ENCODE data around the gene ACHE.

The ACHE gene

DNA sequence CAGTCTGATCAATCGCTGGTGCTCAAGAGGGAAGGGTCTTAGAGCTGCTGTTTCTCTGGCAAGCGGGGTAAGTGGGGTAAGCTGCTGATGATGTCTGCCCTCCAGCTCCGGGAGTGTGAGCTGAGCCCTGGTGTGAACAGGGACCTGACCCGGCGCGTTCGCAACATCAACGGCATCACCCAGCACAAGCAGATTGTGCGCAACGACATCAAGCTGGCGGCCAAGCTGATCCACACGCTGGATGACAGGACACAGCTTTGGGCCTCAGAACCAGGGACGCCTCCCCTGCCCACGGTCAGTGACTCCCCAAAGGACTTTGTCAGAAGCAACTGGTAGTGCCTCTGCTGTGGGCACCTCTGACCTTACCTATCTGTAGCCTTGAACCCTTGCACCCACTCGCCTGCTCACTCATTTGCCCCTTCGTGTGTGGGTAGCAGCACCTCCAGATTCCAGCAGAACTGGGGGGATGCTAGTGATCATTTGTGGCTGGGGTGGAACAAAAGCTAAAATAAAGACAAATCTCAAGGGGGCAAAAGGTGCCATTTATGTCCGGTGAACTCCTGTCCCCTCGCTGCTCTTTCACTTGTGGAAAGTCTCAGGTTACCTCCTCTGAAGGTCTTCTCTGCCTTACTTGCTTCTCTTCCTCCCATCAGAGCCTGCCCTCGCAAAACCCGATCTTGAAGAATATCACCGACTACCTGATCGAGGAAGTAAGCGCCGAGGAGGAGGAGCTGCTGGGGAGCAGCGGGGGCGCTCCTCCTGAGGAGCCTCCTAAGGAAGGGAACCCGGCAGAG lies 9.3 kb downstream of the ACHE start:
- in situ Hi-C loops (cut with HindIII; ENCODE audit: low sequenced_read_pairs), result loop anchor here (5.0 to 10.0 kb wide), 3 partner anchors 58 to 208 kb away; partner anchors contain the start of genes EPHB4 and MUC3A

DNA sequence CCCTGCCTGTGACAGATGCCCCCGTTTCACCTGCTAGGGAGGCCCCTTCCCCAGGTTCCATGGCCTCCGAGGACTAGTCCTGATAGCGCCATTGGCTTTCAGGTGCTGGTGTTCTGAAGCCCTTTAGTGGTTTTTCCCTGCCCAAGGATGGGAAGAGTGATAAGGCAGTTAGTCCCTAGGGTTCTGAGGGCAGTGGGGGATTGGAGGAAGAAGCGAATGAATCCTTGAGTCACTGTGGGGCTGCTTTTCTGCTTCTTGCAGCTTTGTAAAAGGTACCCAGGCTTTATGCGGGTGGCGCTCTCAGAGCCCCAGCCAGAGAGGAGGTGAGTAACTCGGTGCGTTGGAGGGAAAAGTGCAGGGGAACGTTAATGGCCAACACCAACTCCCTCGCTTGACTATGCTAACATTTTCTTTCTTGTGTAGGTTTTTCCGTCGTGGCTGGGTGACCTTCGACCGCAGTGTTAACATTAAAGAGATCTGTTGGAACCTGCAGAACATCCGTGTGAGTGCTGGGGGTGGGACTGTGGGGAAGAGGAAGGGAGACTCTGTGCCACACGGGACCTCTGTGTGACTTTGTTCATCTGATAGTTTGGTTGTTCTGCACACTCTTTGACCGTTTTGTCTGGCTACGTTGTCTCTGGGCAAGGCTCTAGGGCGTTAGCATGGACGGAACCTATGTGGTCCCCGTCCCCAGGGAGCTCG lies 10.1 kb downstream of the ACHE start:
- in situ Hi-C loops (cut with HindIII; ENCODE audit: low sequenced_read_pairs), result loop anchor here (5.0 to 10.0 kb wide), 3 partner anchors 58 to 209 kb away; partner anchors contain the start of genes EPHB4 and MUC3A

DNA sequence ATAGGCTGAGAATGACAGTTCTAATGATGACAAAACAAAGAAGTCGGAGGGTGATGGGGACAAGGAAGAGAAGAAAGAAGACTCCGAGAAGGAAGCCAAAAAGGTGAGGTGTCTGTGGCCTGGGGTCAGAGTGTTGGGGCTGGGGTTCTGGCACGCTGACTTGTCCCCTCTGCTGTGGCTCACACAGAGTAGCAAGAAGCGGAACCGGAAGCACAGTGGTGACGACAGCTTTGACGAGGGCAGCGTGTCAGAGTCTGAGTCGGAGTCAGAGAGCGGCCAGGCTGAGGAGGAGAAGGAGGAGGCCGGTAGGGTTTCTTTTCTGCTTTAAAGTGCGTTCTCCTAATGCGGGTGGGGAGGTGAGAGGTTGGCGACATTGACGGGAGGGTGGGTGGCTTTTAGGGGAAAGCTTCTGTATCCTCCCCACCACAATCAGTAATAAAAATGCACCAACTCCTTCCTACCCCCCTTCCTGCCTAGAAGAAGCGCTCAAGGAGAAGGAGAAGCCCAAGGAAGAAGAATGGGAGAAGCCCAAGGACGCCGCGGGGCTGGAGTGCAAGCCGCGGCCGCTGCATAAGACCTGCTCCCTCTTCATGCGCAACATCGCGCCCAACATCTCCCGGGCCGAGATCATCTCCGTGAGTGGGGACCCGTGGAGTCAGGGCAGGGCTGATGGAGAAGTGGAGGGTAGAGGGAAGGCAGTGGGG lies 10.8 kb downstream of the ACHE start:
- in situ Hi-C loops (cut with HindIII; ENCODE audit: low sequenced_read_pairs), result loop anchor here (5.0 to 10.0 kb wide), 4 partner anchors 58 to 210 kb away; partner anchors contain the start of genes EPHB4 and MUC3A

DNA sequence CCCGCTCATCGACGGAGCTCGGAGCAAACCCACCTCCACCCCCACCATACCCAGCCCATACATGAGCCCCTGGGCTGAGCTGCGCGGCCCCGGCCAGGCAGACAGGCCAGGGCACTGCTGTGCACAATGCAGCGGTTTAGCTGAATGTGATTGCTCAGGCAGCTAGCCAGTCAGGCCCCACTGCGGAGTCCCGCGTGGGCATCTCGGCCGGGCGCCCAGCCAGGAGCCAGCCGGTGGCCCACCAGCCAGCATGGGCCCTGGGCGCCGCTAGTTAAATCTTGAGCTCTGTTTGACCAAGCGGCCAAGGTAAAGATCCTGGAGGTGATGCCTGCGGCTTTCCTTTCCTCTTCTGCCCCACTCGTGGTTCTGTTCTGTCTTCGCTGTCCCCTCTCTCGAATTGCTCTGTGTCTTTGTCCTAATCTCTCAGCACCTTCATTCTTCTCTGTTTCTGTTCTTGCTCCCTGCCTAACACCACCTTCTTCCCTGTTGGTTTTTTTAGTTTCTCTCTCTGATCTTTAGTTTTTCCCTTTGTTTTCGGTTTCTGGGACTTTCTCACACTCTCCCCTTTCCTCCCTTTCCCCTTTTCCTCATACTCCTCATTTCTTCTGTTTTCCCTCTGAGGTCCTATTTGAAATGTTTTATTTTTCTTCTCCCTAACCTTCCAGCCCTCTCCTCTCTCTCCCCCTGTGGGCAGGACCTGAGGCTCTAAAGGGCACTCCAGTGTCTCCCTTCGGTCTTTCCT lies 12.7 kb downstream of the ACHE start:
- in situ Hi-C loops (cut with HindIII; ENCODE audit: low sequenced_read_pairs), result loop anchor here (5.0 to 10.0 kb wide), 3 partner anchors 62 to 212 kb away; partner anchors contain the start of gene MUC3A

DNA sequence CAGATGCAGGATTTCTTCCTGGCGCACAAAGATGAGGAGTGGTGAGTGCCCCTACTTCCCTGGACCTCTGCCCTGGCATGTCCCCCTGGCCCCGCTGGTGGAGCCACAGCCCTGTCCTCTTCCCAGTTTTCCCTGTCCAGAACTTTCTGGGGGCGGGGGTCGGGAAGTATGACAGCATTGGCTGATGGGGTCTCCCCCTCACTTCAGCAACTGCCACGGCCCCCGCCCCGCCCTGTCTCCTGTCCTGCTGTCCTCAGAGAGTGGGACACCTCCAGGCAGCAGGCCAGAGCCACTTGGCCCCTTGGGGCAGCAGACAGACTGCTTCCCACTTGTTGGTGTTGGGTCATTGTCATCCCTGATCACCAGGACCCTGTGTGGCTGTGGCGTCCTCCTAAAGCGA lies 13.5 kb downstream of the ACHE start:
- in situ Hi-C loops (cut with HindIII; ENCODE audit: low sequenced_read_pairs), result loop anchor here (5.0 to 10.0 kb wide), 3 partner anchors 63 to 213 kb away; partner anchors contain the start of gene MUC3A

DNA sequence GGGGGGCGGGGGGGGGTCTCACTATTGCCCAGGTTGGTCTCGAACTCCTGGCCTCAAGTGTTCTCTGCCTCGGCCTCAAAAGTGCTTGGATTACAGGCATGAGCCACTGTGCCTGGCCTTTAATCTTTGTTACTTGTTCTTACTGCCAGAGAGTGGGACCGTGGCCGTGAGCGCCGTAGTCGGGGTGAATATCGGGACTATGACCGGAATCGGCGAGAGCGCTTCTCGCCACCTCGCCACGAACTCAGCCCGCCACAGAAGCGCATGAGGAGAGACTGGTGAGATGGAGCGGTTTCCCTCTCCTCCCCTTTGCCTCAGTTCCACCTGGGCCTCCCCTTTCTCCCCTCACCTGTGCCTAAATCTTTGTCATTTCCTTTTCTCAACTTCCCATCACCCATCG lies 14.6 kb downstream of the ACHE start:
- in situ Hi-C loops (cut with HindIII; ENCODE audit: low sequenced_read_pairs), result loop anchor here (5.0 to 10.0 kb wide), 3 partner anchors 64 to 214 kb away; partner anchors contain the start of gene MUC3A

DNA sequence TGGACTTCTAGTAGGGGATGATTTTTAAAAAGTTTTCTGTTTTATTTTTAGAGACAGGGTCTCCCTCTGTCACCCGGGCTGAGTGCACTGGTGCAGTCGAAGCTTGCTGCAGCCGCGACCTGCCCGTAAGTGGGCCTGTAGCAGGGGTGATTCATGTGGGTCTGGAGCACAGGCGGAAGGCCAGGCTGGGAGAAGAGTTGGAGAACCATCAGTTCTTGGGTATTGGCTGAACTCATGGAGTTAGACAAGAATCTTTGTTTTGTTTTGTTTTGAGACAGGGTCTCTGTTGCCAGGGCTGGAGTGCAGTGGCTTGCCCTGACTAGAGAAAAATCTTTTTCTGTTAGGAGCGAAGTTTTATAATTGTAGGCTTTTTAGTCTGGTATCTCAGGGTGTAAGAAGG lies 15.0 kb downstream of the ACHE start:
- in situ Hi-C loops (cut with HindIII; ENCODE audit: low sequenced_read_pairs), result loop anchor here (5.0 to 10.0 kb wide), 3 partner anchors 64 to 214 kb away; partner anchors contain the start of gene MUC3A

DNA sequence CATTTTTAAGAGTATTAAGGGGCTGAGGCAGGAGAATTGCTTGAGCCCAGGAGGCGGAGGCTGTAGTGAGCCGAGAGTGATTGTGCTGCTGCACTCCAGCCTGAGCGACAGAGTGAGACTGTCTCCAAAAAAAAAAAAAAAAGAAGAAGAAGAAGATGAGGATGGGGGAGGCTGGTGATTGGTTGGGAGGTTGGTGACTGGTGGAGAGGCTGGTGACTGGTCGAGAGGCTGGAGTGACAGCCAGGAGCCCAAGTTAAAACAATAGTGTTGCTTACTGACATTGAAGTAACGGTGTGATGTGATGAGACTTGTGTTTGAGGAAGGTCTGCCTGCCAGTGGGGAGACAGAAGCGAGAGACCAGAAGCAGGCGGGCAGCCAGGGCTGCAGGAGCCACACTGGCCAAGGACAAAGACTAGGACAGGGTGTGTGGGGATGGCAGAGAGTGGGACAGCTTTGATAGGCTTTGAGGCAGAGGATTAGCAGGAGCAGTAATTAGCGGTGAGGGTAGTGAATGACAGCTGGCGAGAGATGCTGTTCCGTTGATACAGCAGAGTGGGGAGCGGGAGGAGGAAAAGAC lies 15.9 kb downstream of the ACHE start:
- in situ Hi-C loops (cut with HindIII; ENCODE audit: low sequenced_read_pairs), result loop anchor here (5.0 to 10.0 kb wide), 3 partner anchors 65 to 215 kb away; partner anchors contain the start of gene MUC3A

DNA sequence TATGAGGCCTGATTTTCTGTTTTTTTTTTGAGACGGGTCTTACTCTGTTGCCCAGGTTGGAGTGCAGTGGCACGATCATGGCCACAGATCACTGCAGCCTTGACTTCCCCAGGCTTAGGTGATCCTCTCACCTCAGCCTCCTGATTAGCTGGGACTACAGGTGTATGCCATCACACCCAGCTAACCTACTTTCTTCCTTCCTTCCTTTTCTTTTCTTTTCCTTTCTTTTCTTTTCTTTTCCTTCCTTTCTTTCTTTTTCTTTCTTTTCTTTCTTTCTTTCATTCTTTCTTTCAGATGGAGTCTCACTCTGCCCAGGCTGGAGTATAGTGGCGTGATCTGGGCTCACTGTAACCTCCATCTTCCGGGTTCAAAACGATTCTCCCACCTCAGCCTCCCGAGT lies 17.0 kb downstream of the ACHE start:
- in situ Hi-C loops (cut with HindIII; ENCODE audit: low sequenced_read_pairs), result no loop called here

DNA sequence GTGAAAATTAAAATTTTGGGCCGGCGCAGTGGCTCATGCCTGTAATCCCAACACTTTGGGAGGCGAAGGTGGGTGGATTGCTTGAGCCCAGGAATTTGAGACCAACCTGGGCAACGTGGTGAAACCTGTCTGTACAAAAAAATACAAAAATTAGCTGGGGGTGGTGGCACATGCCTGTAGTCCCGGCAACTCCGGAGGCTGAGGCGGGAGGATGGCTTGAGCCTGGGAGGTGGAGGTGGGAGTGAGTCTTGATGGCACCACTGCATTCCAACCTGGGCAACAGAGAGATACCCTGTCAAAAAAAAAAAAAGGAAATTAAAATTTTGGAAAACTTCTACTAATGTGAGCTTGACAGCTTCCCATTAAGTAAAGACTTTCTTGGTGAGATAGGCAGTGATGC lies 17.7 kb downstream of the ACHE start:
- in situ Hi-C loops (cut with HindIII; ENCODE audit: low sequenced_read_pairs), result no loop called here

DNA sequence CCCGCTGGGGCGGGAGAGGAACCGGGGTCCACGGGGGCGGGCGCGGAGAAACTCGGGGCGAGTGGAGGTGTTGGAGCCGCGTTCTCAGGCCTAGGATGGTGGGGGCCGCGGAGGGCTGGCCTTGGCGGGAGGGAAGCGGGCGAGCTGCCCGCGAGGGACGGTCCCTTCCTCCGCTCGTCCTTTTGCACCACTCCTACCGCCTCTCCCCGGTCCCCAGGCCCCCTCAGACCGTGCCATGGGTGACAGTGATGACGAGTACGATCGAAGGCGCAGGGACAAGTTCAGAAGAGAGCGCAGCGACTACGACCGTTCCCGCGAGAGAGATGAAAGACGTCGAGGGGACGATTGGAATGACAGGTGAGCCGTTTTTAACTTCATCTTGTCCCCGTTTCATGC lies 20.3 kb downstream of the ACHE start:
- in situ Hi-C loops (cut with HindIII; ENCODE audit: low sequenced_read_pairs), result no loop called here

DNA sequence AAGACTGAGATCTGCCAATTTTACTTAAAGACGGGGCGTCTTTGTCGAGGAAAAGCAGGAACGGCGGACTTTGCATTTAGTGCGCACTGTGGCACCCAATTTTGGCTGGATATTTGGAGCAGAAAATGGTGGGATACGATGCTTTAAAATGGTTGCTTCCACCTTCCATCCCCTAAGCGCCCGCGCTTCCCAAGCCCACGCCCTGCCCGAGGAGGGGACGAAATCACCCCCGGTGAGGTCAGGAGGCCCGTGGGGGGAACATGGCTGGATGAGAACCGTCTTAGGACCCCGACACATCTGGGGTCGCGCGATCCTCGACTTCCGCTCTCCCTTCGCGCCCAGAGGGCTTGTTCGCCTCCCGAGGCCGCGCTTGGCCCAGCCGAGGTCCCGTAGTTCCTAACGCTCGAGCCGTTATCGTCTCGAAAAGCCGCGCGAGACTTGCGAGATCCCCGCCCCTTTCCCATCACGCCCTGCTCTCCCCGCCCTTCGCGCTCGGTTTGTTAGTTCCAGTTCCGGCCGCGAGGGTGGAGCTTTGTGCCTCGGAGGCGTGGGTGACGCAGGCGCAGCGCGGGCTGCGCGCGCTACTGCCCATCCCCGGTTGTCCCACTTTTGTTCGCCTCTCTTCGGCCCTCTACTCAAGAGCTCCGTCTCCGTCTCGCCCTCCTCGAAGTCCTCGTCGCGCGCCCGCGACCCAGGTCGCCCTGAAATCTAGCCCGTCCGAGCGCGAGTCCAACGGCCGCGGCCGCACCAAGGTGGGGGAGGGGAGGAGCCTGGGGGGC lies 20.9 kb downstream of the ACHE start, which contains the start of gene SRRT:
SRRT (plus strand) TSS at position 527 of the 779 bp plus-strand sequence. CDS start 488 bp downstream, outside the sequence.
- in situ Hi-C loops (cut with HindIII; ENCODE audit: low sequenced_read_pairs), result no loop called here

DNA sequence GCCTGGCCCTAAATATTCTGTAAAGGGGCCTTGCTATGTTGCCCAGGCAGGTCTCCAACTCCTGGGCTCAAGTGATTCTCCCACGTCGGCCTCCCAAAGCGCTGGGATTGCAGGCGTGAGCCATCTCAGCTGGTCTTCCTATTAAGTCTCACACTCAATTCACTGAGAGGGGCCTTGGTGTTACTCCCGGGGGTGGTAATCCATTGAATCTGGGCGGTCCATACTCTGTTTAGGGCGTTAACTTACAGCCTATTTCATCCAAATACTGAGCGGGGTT lies 21.4 kb downstream of the ACHE start:
- in situ Hi-C loops (cut with HindIII; ENCODE audit: low sequenced_read_pairs), result no loop called here

DNA sequence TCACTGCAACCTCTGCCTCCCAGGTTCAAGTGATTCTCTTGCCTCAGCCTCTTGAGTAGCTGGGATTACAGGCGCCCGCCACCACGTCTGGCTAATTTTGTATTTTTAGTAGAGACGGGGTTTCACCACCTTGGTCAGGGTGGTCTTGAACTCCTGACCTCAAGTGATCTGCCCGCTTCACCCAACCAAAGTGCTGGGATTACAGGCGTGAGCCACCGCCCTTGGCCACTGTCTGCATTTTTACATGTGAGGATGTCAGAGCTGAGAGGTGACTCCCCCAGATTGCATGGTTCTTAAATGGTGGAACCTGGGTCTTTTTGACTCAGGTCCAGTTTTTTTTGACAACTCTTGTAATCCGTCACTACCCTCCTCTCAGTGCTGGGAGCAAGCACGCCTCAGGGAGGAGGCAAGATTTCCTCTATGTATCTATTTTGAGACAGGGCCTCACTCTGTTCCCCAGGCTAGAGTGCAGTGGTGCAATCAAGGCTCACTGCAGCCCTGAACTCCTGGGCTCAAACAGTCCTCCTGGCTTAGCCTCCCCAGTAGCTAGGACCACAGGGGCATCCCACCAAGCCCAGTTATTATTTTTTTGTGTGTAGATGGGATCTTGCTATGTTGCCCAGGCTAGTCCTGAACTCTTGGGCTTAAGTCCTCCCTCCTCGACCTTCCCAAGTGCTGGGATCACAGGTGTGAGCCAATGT lies 21.9 kb downstream of the ACHE start:
- in situ Hi-C loops (cut with HindIII; ENCODE audit: low sequenced_read_pairs), result no loop called here

DNA sequence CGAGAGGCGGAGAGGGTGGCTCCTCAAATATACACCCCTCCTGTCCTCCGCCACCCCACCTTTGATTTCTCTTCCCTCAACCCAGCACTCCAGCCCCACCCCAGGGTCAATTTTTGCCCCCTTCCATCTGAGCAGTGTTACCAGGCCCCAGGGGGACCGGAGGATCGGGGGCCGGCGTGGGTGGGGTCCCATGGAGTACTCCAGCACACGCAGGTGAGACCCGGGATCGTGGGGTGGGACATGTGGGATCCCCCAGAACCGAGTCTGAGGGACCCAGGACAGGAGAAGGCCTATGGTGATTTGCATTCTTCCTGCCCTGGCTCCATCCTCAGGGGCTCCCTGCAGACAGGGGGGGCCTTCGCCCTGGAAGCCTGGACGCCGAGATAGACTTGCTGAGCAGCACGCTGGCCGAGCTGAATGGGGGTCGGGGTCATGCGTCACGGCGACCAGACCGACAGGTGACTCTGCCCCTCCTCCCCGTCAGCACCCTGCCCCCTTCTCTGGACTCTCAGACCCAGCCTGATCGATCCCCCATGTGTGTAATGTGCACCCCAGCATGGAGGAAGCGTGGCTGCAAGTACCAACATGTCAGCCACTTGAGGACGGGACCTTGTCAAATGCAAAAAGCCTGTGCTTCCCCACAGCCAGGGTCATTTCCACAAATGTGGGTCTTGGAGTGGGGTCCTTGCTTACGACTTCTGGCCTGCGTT lies 27.8 kb downstream of the ACHE start:
- in situ Hi-C loops (cut with HindIII; ENCODE audit: low sequenced_read_pairs), result no loop called here

DNA sequence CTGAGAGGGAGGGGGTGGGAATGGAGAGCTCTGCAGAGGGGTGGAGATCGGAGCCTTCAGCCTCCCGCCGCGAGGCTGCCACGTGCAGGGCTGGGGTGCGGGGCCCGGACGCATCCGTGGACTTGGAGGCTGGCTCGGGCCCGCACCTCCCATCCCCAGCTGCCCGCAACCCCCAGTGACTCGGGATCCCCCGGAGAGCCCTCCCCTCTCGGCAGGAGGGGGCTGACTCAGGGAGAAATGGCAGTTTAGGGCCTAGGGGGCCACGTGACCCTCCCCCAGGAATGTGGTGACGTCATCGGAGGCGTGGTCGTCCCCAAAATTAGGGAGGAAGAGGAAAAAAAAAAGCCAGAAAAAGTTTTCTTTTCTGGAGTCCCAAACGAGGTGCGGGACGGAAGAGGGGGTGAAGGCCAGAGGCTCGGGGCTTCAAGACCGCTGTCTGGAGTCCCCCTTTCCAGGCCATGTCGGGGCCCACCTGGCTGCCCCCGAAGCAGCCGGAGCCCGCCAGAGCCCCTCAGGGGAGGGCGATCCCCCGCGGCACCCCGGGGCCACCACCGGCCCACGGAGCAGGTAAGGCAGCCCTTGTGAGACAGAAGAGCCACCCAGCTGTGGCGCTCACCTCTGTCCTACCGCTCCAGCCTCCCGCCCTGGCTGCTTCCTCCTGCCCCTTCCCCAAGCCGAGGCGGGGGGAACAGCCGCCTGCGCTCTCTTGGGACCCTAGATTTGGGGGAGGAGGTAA lies 28.5 kb downstream of the ACHE start, which contains the start of gene TRIP6:
TRIP6 (plus strand) TSS at position 348 of the 736 bp plus-strand sequence; CDS start at position 459, 111 bp downstream.
- in situ Hi-C loops (cut with HindIII; ENCODE audit: low sequenced_read_pairs), result no loop called here

DNA sequence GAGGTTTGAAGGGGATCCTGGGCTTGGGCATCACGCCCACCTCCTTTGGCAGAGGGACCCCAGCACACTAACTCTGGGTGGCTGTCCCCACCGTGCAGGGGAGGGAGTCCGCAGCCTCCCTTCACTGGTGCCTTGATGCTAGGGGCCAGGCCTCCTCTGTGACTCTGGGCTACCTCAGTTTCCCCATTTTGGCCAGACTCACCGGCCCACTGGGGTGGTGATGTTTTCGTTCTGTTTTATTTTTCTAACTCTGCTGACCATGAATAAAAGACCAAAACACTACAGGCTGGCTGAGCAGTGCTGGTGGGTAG lies 29.0 kb downstream of the ACHE start:
- in situ Hi-C loops (cut with HindIII; ENCODE audit: low sequenced_read_pairs), result no loop called here
